Ovary (tissue), 9 donors: Measurements from ENCODE around the gene TNFAIP3. TPM values are rescaled to one million over a fixed set of nuclear protein-coding genes. Genes with fewer than 3 reads are reported as not detected.

Experiments used
- DNase-seq, 5 donors: peaks; one replicate each; pipeline ENCODE4 v3.0.0-alpha.2; 2019 to 2020
- H3K27ac ChIP-seq, 2 donors: fragments of 200-600 bp; one replicate each; pipeline versions ENCODE4 v1.5.1 to v1.8.0; 2019 to 2022
- H3K27me3 ChIP-seq: fragments of 200-600 bp; one replicate; pipeline ENCODE4 v1.8.0; 2022
- H3K36me3 ChIP-seq: fragments of 200-600 bp; sonication (generic); one replicate; pipeline ENCODE4 v1.5.1; 2019
- H3K4me1 ChIP-seq: one replicate; pipeline ENCODE4 v1.8.1; 2013; ENCODE audit warnings: mild to moderate bottlenecking, moderate library complexity; ENCODE audit not compliant: insufficient read depth
- H3K4me3 ChIP-seq: fragments of 200-600 bp; sonication (generic); one replicate; pipeline ENCODE4 v1.5.1; 2017
- H3K9me3 ChIP-seq, 2 donors: fragments of 200-600 bp in 1 of 2; sonication (generic) in 1 of 2; one replicate each; pipeline versions ENCODE4 v1.5.1 to v1.8.1; 2013 to 2019; ENCODE audit warnings: mild to moderate bottlenecking in 1 of 2, moderate library complexity in 1 of 2
- CTCF ChIP-seq, 3 donors: fragments of 450-650 bp in 2 of 3; fragments of 200-600 bp in 1 of 3; IDR thresholded peaks; one replicate each; pipeline versions ENCODE4 v1.5.1 to v1.8.0; 2016 to 2022; ENCODE audit warnings: antibody characterized with exemption in 3 of 3, mild to moderate bottlenecking in 1 of 3
- EP300 ChIP-seq: sonication (generic); formaldehyde crosslinking; IDR thresholded peaks from one replicate; pipeline ENCODE4 v1.6.1; 2017; ENCODE audit warnings: antibody characterized with exemption
- POLR2A ChIP-seq: fragments of 450-650 bp; IDR thresholded peaks from one replicate; pipeline ENCODE4 v1.6.1; 2017; ENCODE audit warnings: antibody characterized with exemption, mild to moderate bottlenecking, moderate library complexity
- WGBS, 3 donors: extraction: QIAGEN DNeasy Blood & Tissue Kit in 1 of 3; methylation state at CpG; one replicate each; pipeline versions ENCODE4 v1.1.5 to v1.1.7; 2013 to 2017; 5-methylcytosine and 5-hydroxymethylcytosine counted together
- intact Hi-C, 4 donors: fragments of 100-400 bp; cut with DNase I; formaldehyde crosslinking; loops; one replicate each; pipeline versions ENCODE4 v1.11.0 to v1.15.1; 2022 to 2023
- polyA plus RNA-seq, 2 donors: library from polyadenylated mRNA; stranded (reverse); fragments of 200-250 nt in 1 of 2; fragments of 350-450 nt in 1 of 2; fragmentation: Illumina TruSeq in 1 of 2; extraction: RNeasy Lipid Tissue Mini Kit (QIAGEN cat#74804) in 1 of 2; gene quantifications; one replicate each; pipeline ENCODE4 v1.2.3, GENCODE V29; 2013 to 2014
- total RNA-seq, 7 donors: library from RNA; depleted of rRNA in 2 of 7; stranded (reverse); fragments of >200 nt in 2 of 7; fragmentation: NEBNext Ultra II Directional in 3 of 7; extraction: Animal tissue kit (Norgen Biotek cat#: 25700) in 3 of 7; gene quantifications; one replicate each; pipeline versions ENCODE4 v1.1.0 to v1.2.4, GENCODE V29; 2016 to 2023
- donor health status: DM: no; HTN: no; CAD: no; lungs with moderate emphysema.
- donor health status: DM: no; HTN: no; CAD: no.
- donor health status: Bipolar disorder and iron deficiency.
- donor health status: DM: yes; HTN: yes; CAD: no.
- donor health status: DM: no; HTN: no; CAD: no.
- donor health status: DM: yes; HTN: yes; CAD: no.

TNFAIP3 gene
- total and polyA plus RNA-seq, 9 donors: 35.4 to 206 (median 96.6) TPM

DNA sequence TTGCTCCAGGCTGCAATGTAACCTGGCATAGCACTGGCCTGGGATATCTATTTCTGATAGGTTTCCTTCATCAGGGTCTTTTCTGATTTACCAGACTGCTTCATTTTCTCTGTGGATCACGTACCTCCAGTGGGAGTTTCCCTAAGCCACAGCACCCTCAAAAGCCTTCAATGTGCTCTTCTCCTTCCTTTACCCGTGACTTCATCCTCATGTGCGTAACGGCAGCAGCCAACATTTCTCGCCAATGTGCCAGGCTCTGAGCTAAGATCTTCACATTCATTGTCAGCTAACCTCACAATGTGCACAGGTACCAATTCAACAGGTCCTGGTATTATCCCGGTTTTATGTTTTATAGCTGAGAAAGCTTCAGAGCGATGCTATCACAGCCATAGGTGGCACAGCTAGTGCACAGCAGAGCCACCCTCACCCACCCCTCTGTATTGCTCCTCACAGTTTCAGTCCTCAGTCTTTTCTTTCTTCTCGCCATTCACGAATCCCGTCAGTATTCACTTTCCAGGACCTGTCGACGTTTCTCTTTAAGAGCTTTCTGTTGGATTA is 58.2 kb downstream of the TNFAIP3 start:
- Histone ChIP-seq H3K4me3 (no peak overlapping the region), H3K4me1 (peaks cover 2% of the 10 kb centered on the region), H3K36me3 (no peaks in the 10 kb centered on the region), H3K27ac (no peak overlapping the region), H3K9me3 (no peaks in the 10 kb centered on the region), H3K27me3 (no peaks in the 10 kb centered on the region)
- TF ChIP-seq POLR2A (no peak), EP300 (no peak), CTCF (IDR thresholded peaks at IDR 0.05) (no peak)
- intact Hi-C loops: no loop called here
- DNase-seq: no peak
- 95 to 96% (median 95%) methylated on average over 12 of the region's 12 CpGs for WGBS, 3 donors

- 43 to 75% (median 44%) methylated on average over 1 of the region's 1 CpG for WGBS, 3 donors
- no peak overlapping the region for H3K27ac ChIP-seq
- DNase-seq: no peak
- intact Hi-C loops: no loop called here
- no peaks in the 10 kb centered on the region for H3K36me3 ChIP-seq
- H3K4me1 ChIP-seq: peaks cover 2% of the 10 kb centered on the region
- H3K4me3 ChIP-seq: no peak overlapping the region
- TF ChIP-seq EP300: no peak
- TF ChIP-seq POLR2A: no peak
- TF ChIP-seq CTCF (IDR thresholded peaks at IDR 0.05): no peak
- H3K27me3 ChIP-seq: no peaks in the 10 kb centered on the region
- H3K9me3 ChIP-seq: no peaks in the 10 kb centered on the region
Observed at GRCh38 chr6:137926207-137926731, 59.2 kb downstream of the TNFAIP3 start.

GRCh38 chr6:137926985-137927384 is 59.9 kb downstream of the TNFAIP3 start:
- no peak overlapping the region for H3K27ac ChIP-seq
- 81 to 90% (median 88%) methylated on average over 3 of the region's 3 CpGs for WGBS, 3 donors
- no peak for TF ChIP-seq POLR2A
- TF ChIP-seq CTCF (IDR thresholded peaks at IDR 0.05): no peak
- no peak for TF ChIP-seq EP300

GRCh38 chr6:137927777-137928218 is 60.7 kb downstream of the TNFAIP3 start:
- no peak for DNase-seq
- WGBS, 3 donors: 1 to 5% (median 1%) methylated on average over 8 of the region's 8 CpGs
- Histone ChIP-seq H3K9me3 (no peaks in the 10 kb centered on the region), H3K36me3 (no peaks in the 10 kb centered on the region), H3K27ac (no peak overlapping the region), H3K4me1 (peaks cover 2% of the 10 kb centered on the region), H3K4me3 (no peak overlapping the region), H3K27me3 (no peaks in the 10 kb centered on the region)
- intact Hi-C loops: no loop called here
- TF ChIP-seq POLR2A (no peak), CTCF (IDR thresholded peaks at IDR 0.05) (no peak), EP300 (no peak)

More at GRCh38 chr6:137926985-137927384, 59.9 kb downstream of the TNFAIP3 start:
- no peaks in the 10 kb centered on the region for H3K27me3 ChIP-seq
- H3K4me3 ChIP-seq: no peak overlapping the region
- no peak for DNase-seq
- intact Hi-C loops: no loop called here
- H3K36me3 ChIP-seq: no peaks in the 10 kb centered on the region
- H3K4me1 ChIP-seq: peaks cover 2% of the 10 kb centered on the region
- no peaks in the 10 kb centered on the region for H3K9me3 ChIP-seq
